ENCODE results near the gene TGM3.
A peak's percentile ranks its signal among the peaks of the same experiment; 100 is the strongest.

TGM3 gene

GRCh38 chr20:2382833-2383232, 87.0 kb downstream of the TGM3 start:
- no peak for DNase-seq

GRCh38 chr20:2385026-2385425, 89.2 kb downstream of the TGM3 start:
- no peak for DNase-seq

GRCh38 chr20:2385496-2385895, 89.7 kb downstream of the TGM3 start:
- DNase-seq: no peak

- DNase-seq: no peak
Observed at GRCh38 chr20:2386516-2387179, 90.8 kb downstream of the TGM3 start.

DNA sequence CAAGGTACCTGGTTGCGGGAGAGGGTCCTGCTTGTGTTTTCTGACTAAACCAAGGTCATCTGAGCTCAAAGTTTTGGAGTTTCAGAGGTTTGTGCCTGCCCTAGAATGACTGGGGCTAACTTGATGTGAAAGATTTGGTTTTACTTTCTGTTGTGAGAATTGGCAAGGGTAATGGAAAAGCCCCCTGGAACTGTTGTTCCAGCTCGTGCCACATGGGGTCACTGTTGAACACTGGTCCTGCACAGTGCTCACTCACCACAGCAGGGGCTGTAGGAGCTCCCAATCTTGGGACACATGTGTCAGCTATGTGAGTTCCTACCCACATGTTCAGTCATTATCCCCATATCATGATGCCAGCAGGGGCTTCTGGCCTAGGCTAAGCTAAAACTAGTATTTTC, 91.4 kb downstream of the TGM3 start:
- peak; percentile 29 to 49 for DNase-seq

- DNase-seq: no peak
Observed at GRCh38 chr20:2387580-2387979, 91.8 kb downstream of the TGM3 start.
